ENCODE measurements around the gene CNTROB. TPM values are rescaled to one million over a fixed set of nuclear protein-coding genes. Genes with fewer than 3 reads are reported as not detected.

CNTROB gene
- total RNA-seq, 1 donor from 2014 or later: 13.7 TPM

DNA sequence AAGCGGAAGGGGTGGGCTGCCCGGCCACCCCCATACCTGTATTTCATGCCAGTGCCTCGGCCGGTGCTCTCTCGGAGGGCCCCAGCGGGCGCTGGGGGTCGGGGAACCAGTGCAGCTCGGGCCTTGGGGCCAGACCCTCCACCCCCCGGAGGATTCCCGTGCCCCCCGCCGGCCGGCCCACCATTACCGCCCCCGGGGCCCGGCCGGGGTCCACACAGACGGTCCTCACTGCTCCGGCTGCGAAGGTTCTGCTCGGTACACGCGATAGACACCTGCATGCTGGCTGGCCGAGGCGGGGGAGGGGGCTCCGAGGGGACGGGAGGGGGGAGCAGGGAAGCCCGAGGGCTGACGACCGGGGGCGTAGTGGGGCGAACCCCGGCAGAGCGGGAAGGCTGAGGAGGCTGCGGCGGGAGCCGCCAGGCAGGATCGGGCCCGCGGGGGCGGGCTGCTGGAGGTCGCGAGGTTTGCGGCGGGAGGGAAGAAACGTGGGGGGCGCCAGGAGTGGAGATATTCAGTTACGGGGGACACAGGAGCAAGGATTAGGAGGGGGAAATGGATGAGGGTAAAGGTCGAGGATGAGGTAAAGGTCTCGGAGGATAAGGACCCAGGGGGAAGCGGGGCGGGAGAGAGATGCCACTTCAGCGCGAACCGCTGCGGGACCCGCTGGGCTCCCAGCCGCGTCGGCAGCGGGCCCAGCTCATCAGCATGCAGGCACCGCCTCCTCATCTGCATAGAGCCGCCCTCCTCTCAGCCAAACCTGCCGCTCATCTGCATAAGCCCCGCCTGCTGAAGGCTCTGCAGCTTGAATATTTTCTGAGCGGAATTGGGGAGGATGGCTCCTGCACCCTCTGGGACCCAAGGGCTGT lies 2.6 kb upstream of the CNTROB start, which contains the start of gene KCNAB3:
Gene KCNAB3, minus strand, starts transcription at position 699 of the 866 bp plus-strand sequence. Its CDS starts 421 bp downstream, at position 278.
- TF ChIP-seq, protein P1, sequence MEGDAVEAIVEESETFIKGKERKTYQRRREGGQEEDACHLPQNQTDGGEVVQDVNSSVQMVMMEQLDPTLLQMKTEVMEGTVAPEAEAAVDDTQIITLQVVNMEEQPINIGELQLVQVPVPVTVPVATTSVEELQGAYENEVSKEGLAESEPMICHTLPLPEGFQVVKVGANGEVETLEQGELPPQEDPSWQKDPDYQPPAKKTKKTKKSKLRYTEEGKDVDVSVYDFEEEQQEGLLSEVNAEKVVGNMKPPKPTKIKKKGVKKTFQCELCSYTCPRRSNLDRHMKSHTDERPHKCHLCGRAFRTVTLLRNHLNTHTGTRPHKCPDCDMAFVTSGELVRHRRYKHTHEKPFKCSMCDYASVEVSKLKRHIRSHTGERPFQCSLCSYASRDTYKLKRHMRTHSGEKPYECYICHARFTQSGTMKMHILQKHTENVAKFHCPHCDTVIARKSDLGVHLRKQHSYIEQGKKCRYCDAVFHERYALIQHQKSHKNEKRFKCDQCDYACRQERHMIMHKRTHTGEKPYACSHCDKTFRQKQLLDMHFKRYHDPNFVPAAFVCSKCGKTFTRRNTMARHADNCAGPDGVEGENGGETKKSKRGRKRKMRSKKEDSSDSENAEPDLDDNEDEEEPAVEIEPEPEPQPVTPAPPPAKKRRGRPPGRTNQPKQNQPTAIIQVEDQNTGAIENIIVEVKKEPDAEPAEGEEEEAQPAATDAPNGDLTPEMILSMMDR (IDR thresholded peaks at IDR 0.05): no peak
- DNase-seq (ENCODE audit: low spot score in 2 of 2): no peak
- peaks cover 12 to 18% of the 10 kb centered on the region in 2 donors for H3K4me1 ChIP-seq
- H3K27me3 ChIP-seq: no peaks in the 10 kb centered on the region
- H3K9me3 ChIP-seq: no peaks in the 10 kb centered on the region
- peak within 1 kb of the TSS in 1 of 2 donors; percentile 84 for H3K4me3 ChIP-seq
- intact Hi-C loops (cut with DNase I): no loop called here
- H3K36me3 ChIP-seq: peaks cover 0 to under 1% of the 10 kb centered on the region in 2 donors
- H3K27ac ChIP-seq: no peak within 1 kb of the TSS

DNA sequence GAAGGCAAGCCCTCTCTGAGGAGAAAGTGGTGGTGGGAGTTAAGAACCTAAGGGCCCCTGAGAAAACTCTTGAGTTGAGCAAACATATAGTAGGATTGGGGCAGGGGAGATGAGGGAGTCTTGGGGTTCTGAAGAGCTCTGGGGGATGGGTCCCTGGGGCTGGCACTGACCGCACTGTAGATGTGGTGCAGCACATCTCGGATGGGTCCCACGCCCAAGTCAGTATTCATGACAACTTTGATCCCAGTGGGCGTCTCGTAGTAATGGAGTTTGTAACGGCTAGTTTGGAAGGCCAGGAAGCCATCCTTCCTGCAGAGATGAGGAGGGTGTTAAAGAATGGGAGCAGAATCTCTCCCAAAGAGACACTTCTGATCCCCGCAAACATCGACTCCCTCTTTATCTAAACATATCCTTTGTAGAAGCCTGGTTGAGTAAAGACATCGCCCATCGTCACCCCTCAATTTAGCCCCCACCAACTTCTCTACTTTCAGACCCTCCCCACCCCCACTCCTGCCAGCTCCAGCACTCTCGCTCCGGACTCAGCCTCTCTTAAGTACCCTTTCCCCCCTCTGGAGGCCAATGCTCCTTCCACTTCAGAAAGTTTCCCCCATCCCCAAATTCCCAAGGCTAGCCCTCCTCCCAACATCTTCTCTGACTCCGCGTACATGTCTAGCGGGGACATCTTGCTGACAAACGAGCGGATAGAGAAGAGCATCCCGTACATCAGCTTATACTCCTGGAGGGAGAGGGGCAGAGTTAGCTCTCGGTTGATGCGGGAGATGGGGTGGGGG lies 970 bp upstream of the CNTROB start:
- TF ChIP-seq, protein P1 (IDR thresholded peaks at IDR 0.05): no peak
- intact Hi-C loops (cut with DNase I): loop anchor here (1.0 kb wide), 1 partner anchor 15 kb away; the partner anchor contains the start of gene RNF227
- DNase-seq (ENCODE audit: low spot score in 2 of 2): no peak
- H3K4me1 ChIP-seq: peaks cover 12 to 18% of the 10 kb centered on the region in 2 donors
- no peaks in the 10 kb centered on the region for H3K27me3 ChIP-seq
- H3K9me3 ChIP-seq: no peaks in the 10 kb centered on the region
- peak overlapping the region; percentile 27 to 57 for H3K27ac ChIP-seq
- peaks cover 0 to 6% of the 10 kb centered on the region in 2 donors for H3K36me3 ChIP-seq
- H3K4me3 ChIP-seq: peak overlapping the region; percentile 76 to 84

DNA sequence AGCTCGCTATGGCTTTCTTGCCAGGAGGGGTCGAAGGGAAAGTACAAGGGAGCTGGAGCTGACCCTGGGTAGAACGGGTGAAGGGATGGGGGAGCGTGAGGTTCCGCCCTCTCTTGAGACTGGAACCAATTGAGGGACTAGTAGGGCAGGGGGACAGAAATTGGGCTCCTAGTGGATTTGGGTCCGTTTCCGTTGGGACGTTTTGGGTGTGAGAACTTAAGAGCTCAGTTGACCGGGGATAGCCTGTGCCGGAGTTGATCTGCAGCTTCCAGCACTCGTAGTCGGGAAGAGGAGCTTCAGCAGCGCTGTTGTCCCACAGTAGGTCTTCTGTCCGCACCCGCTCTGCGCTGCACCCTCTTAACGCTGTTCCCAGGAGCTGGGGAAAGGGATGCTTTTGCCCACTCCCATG lies 481 bp downstream of the CNTROB start:
- H3K27me3 ChIP-seq: no peaks in the 10 kb centered on the region
- H3K9me3 ChIP-seq: no peaks in the 10 kb centered on the region
- H3K27ac ChIP-seq: peak overlapping the region; percentile 22 to 52
- no peak for DNase-seq (ENCODE audit: low spot score in 2 of 2)
- intact Hi-C loops (cut with DNase I): loop anchor here (1.0 kb wide), 2 partner anchors 45 to 75 kb away; partner anchors contain the start of gene NAA38
- peak overlapping the region; percentile 76 to 84 for H3K4me3 ChIP-seq
- TF ChIP-seq, protein P1 (IDR thresholded peaks at IDR 0.05): no peak
- H3K36me3 ChIP-seq: peaks cover 5 to 21% of the 10 kb centered on the region in 2 donors
- H3K4me1 ChIP-seq: peaks cover 12 to 18% of the 10 kb centered on the region in 2 donors

DNA sequence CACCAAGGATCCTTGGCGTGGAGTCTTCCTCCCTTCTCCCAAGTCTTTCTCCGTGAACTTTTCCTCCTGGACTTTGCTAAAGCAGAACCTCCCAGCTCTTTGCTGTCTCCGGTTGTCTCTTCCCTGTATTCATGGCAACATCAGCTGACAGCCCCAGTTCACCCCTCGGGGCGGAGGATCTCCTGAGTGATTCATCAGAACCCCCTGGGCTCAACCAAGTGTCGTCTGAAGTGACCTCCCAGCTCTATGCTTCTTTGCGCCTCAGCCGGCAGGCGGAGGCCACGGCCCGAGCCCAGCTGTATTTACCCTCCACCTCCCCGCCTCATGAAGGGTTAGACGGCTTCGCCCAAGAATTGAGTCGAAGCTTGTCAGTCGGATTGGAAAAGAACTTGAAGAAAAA lies 943 bp downstream of the CNTROB start:
- Histone ChIP-seq H3K36me3 (peaks cover 7 to 21% of the 10 kb centered on the region in 2 donors), H3K4me3 (peak overlapping the region; percentile 76 to 84), H3K27ac (no peak overlapping the region), H3K9me3 (no peaks in the 10 kb centered on the region), H3K4me1 (peaks cover 12 to 18% of the 10 kb centered on the region in 2 donors), H3K27me3 (no peaks in the 10 kb centered on the region)
- DNase-seq (ENCODE audit: low spot score in 2 of 2): peak in 1 of 2 donors; percentile 76
- intact Hi-C loops (cut with DNase I): loop anchor here (1.0 kb wide), 2 partner anchors 46 to 76 kb away; partner anchors contain the start of gene NAA38
- TF ChIP-seq, protein P1 (IDR thresholded peaks at IDR 0.05): no peak

DNA sequence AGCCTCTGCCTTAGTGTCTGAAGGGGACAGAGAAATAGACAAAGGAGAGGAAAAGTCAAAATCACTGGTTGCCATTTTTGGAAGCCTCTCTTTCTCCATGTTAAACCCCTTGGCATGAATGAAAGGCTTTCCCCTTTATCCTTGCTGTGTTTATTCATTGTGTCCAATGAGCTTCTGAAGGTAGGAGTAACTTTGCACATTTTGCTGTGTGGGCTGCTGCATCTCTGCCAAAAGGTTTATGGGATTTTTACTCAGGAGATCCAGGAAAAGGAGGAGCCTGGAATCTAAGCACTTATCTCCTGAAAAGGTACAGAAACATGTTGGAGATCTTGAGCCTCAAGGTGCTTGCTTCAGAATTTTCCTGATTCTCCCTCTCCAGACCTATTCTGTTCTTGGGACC lies 3.9 kb downstream of the CNTROB start:
- intact Hi-C loops (cut with DNase I): no loop called here
- peaks cover 12 to 15% of the 10 kb centered on the region in 2 donors for H3K4me1 ChIP-seq
- no peak overlapping the region for H3K4me3 ChIP-seq
- no peak for DNase-seq (ENCODE audit: low spot score in 2 of 2)
- H3K9me3 ChIP-seq: no peaks in the 10 kb centered on the region
- H3K27me3 ChIP-seq: no peaks in the 10 kb centered on the region
- no peak overlapping the region for H3K27ac ChIP-seq
- TF ChIP-seq, protein P1 (IDR thresholded peaks at IDR 0.05): no peak
- peaks cover 25 to 44% of the 10 kb centered on the region in 2 donors for H3K36me3 ChIP-seq
